Prostate gland (tissue), 2 donors: ENCODE results near the gene PRKG1. TPM values are rescaled to one million over a fixed set of nuclear protein-coding genes. Genes with fewer than 3 reads are reported as not detected.

ENCODE experiments used
- DNase-seq: peaks from one replicate; pipeline ENCODE4 v3.0.0-alpha.2; 2019; ENCODE audit warnings: low spot score
- H3K27ac ChIP-seq, 2 donors: fragments of 200-600 bp; sonication (generic); 2 replicates each; pipeline ENCODE4 v1.5.1; 2017 to 2019
- H3K27me3 ChIP-seq: fragments of 200-600 bp; sonication (generic); replicated peaks from 2 replicates; pipeline ENCODE4 v1.5.1; 2019; ENCODE audit not compliant: insufficient read depth
- H3K36me3 ChIP-seq, 2 donors: fragments of 200-600 bp; sonication (generic); 1 replicate in 1 of 2; 2 replicates in 1 of 2; pipeline versions ENCODE4 v1.5.1 to v1.8.1; 2017 to 2019
- H3K4me1 ChIP-seq: fragments of 200-600 bp; sonication (generic); replicated peaks from 2 replicates; pipeline ENCODE4 v1.5.1; 2019
- H3K4me3 ChIP-seq, 2 donors: fragments of 200-600 bp; sonication (generic); 2 replicates each; pipeline ENCODE4 v1.5.1; 2017 to 2019
- H3K9me3 ChIP-seq: fragments of 200-600 bp; sonication (generic); 2 replicates; pipeline ENCODE4 v1.5.1; 2017
- POLR2A ChIP-seq: fragments of 450-650 bp; IDR thresholded peaks from one replicate; pipeline ENCODE4 v1.6.1; 2016; ENCODE audit warnings: antibody characterized with exemption, mild to moderate bottlenecking
- POLR2AphosphoS5 ChIP-seq: sonication (generic); formaldehyde crosslinking; IDR thresholded peaks from one replicate; pipeline ENCODE4 v1.6.1; 2017; ENCODE audit warnings: antibody characterized with exemption
- WGBS: methylation state at CpG from one replicate; pipeline ENCODE4 v1.1.5; 2018; 5-methylcytosine and 5-hydroxymethylcytosine counted together
- intact Hi-C: fragments of 100-400 bp; cut with DNase I; formaldehyde crosslinking; loops from one replicate; pipeline ENCODE4 v1.14.2; 2022
- microRNA counts, 2 donors: library from miRNA; unstranded; fragments of <30 nt; microRNA quantifications; one replicate each; lab custom pipeline; 2016 to 2017
- microRNA-seq: library from miRNA; unstranded; fragments of <30 nt; microRNA quantifications from one replicate; pipeline ENCODE4, GENCODE V29; 2016
- small RNA-seq, 2 donors: library from RNA; depleted of rRNA; stranded (forward); fragments of <200 nt; gene quantifications; one replicate each; pipeline ENCODE3, GENCODE V24; 2016
- total RNA-seq, 2 donors: library from RNA; depleted of rRNA; stranded (reverse); fragments of >200 nt; gene quantifications; one replicate each; pipeline ENCODE4 v1.1.0, GENCODE V29; 2016
- TF ChIP-seq, protein P1 (sequence below), 4 experiments: fragments of 200-600 bp in 2 of 4; fragments of 450-650 bp in 2 of 4; sonication (generic) in 2 of 4; IDR thresholded peaks; 1 replicate in 3 of 4; 2 replicates in 1 of 4; pipeline ENCODE4 v1.5.1; 2016 to 2019; ENCODE audit warnings: antibody characterized with exemption in 4 of 4, mild to moderate bottlenecking in 2 of 4, moderate library complexity in 2 of 4

The PRKG1 gene
- total RNA-seq, 2 donors from 2014 or later, result 2.7 to 9.0 TPM

DNA sequence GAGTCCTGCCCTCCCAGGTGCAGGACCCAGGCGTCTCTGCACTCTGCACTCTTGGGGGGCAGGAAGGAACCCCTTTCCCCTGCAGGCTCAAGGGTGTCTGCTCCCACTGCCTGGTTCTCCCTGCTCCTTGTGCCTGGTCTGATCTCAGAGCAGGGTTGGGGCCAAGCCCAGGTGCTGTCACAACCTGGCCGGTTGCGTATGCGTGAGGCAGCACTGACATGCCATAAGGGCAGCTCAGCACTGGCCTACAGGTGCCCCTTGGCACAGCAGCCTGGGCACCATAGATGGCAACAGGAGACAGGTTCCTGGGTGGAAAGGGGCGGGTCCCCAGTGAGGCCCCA lies 1273.0 kb downstream of the PRKG1 start:
- intact Hi-C loops, result no loop called here
- WGBS, result 94% methylated on average over 4 of the region's 5 CpGs
- H3K9me3 ChIP-seq, result no peaks in the 10 kb centered on the region
- TF ChIP-seq POLR2A, result no peak
- TF ChIP-seq, protein P1, sequence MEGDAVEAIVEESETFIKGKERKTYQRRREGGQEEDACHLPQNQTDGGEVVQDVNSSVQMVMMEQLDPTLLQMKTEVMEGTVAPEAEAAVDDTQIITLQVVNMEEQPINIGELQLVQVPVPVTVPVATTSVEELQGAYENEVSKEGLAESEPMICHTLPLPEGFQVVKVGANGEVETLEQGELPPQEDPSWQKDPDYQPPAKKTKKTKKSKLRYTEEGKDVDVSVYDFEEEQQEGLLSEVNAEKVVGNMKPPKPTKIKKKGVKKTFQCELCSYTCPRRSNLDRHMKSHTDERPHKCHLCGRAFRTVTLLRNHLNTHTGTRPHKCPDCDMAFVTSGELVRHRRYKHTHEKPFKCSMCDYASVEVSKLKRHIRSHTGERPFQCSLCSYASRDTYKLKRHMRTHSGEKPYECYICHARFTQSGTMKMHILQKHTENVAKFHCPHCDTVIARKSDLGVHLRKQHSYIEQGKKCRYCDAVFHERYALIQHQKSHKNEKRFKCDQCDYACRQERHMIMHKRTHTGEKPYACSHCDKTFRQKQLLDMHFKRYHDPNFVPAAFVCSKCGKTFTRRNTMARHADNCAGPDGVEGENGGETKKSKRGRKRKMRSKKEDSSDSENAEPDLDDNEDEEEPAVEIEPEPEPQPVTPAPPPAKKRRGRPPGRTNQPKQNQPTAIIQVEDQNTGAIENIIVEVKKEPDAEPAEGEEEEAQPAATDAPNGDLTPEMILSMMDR (IDR thresholded peaks at IDR 0.05), result no peak
- no peak for TF ChIP-seq POLR2AphosphoS5
- no peaks in the 10 kb centered on the region for H3K4me1 ChIP-seq
- no peak overlapping the region for H3K27ac ChIP-seq
- H3K27me3 ChIP-seq, result no peaks in the 10 kb centered on the region
- H3K4me3 ChIP-seq, result no peak overlapping the region
- DNase-seq, result no peak
- no peaks in the 10 kb centered on the region for H3K36me3 ChIP-seq

MicroRNAs within 50 kb of the gene (microRNA counts, 767-probe panel; counts per million panel counts)
- 268 to 431 counts per million in 2 donors for microRNA hsa-miR-605 (lab: Ali Mortazavi, UCI)

Small RNA genes lying within 50 kb of the gene (microRNA-seq; reads per million reads assigned to microRNA genes)
- gene MIR605, result 2.8 reads per million, percentile 34 among the genes with 10 or more reads in this experiment

Small RNA genes lying within 50 kb of the gene (small RNA-seq; reads per million reads assigned to genes)
- 0 reads per million in 2 donors for gene MIR605

Other genes with a start within 250 kb of the PRKG1 start
- not detected for gene A1CF, start 188.9 kb upstream of the PRKG1 start, total RNA-seq